Subcutaneous abdominal adipose tissue (tissue), 5 donors: ENCODE measurements around the gene CCDC126.

Source experiments
- H3K27ac ChIP-seq: one replicate; pipeline ENCODE4 v1.7.0; 2013; ENCODE audit warnings: low read depth, mild to moderate bottlenecking, inconsistent platforms, low read length, moderate library complexity
- H3K27me3 ChIP-seq, 5 donors: one replicate each; pipeline ENCODE4 v1.7.0; 2013; ENCODE audit warnings: low read length in 5 of 5, inconsistent platforms in 1 of 5; ENCODE audit not compliant: control insufficient read depth in 5 of 5, insufficient read depth in 4 of 5
- H3K36me3 ChIP-seq, 5 donors: one replicate each; pipeline ENCODE4 v1.7.0; 2013; ENCODE audit warnings: low read length in 5 of 5; ENCODE audit not compliant: control insufficient read depth in 5 of 5, insufficient read depth in 5 of 5
- H3K4me1 ChIP-seq, 5 donors: one replicate each; pipeline ENCODE4 v1.7.0; 2013; ENCODE audit warnings: low read length in 5 of 5, mild to moderate bottlenecking in 3 of 5, moderate library complexity in 1 of 5; ENCODE audit not compliant: control insufficient read depth in 5 of 5, insufficient read depth in 5 of 5
- H3K4me3 ChIP-seq, 5 donors: one replicate each; pipeline ENCODE4 v1.7.0; 2013; ENCODE audit warnings: low read length in 5 of 5, low read depth in 1 of 5
- H3K9ac ChIP-seq, 5 donors: one replicate each; pipeline ENCODE4 v1.7.0; 2013; ENCODE audit warnings: low read length in 5 of 5, mild to moderate bottlenecking in 4 of 5, moderate library complexity in 3 of 5
- H3K9me3 ChIP-seq, 5 donors: one replicate each; pipeline ENCODE4 v1.7.0; 2013; ENCODE audit warnings: low read length in 5 of 5; ENCODE audit not compliant: control insufficient read depth in 5 of 5
- donor health status: healthy.
- donor health status: healthy.
- donor health status: healthy.
- donor health status: healthy.
- donor health status: healthy.

CCDC126 gene

GRCh38 chr7:23687011-23687410, 89.8 kb downstream of the CCDC126 start:
- Histone ChIP-seq H3K9ac (no peak overlapping the region), H3K4me3 (no peak overlapping the region), H3K9me3 (no peaks in the 10 kb centered on the region), H3K27me3 (no peaks in the 10 kb centered on the region), H3K36me3 (peaks cover 0 to 18% (median 5%) of the 10 kb centered on the region in 5 donors), H3K4me1 (no peaks in the 10 kb centered on the region), H3K27ac (no peak overlapping the region)

GRCh38 chr7:23689165-23689564, 92.0 kb downstream of the CCDC126 start:
- peaks cover 2 to 25% (median 11%) of the 10 kb centered on the region in 5 donors for H3K36me3 ChIP-seq
- H3K9ac ChIP-seq: no peak overlapping the region
- H3K27ac ChIP-seq: no peak overlapping the region
- no peaks in the 10 kb centered on the region for H3K9me3 ChIP-seq
- H3K27me3 ChIP-seq: no peaks in the 10 kb centered on the region
- H3K4me3 ChIP-seq: no peak overlapping the region
- no peaks in the 10 kb centered on the region for H3K4me1 ChIP-seq

- no peak overlapping the region for H3K4me3 ChIP-seq
- H3K9ac ChIP-seq: no peak overlapping the region
- H3K27ac ChIP-seq: no peak overlapping the region
- H3K36me3 ChIP-seq: peaks cover 4 to 28% (median 11%) of the 10 kb centered on the region in 5 donors
- H3K4me1 ChIP-seq: no peaks in the 10 kb centered on the region
- no peaks in the 10 kb centered on the region for H3K9me3 ChIP-seq
- H3K27me3 ChIP-seq: no peaks in the 10 kb centered on the region
Measured at GRCh38 chr7:23691320-23691719, 94.1 kb downstream of the CCDC126 start.

- Histone ChIP-seq H3K9me3 (no peaks in the 10 kb centered on the region), H3K27me3 (no peaks in the 10 kb centered on the region), H3K4me1 (no peaks in the 10 kb centered on the region), H3K9ac (no peak overlapping the region), H3K36me3 (peaks cover 4 to 28% (median 11%) of the 10 kb centered on the region in 5 donors), H3K27ac (no peak overlapping the region), H3K4me3 (no peak overlapping the region)
Measured at GRCh38 chr7:23693224-23693623, 96.0 kb downstream of the CCDC126 start.
